HepG2 (cell line): ENCODE data around the gene CPPED1. TPM values are rescaled to one million over a fixed set of nuclear protein-coding genes. Genes with fewer than 3 reads are reported as not detected.

Experiments used
- BATF2 ChIP-seq: sonication (generic); formaldehyde crosslinking; IDR thresholded peaks from 2 replicates; pipeline ENCODE4 v1.8.0; 2022; ENCODE audit warnings: mild to moderate bottlenecking, missing genetic modification reagents, moderate library complexity
- CCDC6 ChIP-seq: sonication (generic); formaldehyde crosslinking; IDR thresholded peaks from 2 replicates; pipeline ENCODE4 v1.8.1; 2022; ENCODE audit warnings: mild to moderate bottlenecking, missing genetic modification reagents, moderate library complexity
- ELF4 ChIP-seq: sonication (generic); formaldehyde crosslinking; IDR thresholded peaks from 2 replicates; pipeline ENCODE4 v1.5.0; 2020; ENCODE audit warnings: missing genetic modification reagents, mild to moderate bottlenecking, moderate library complexity, borderline replicate concordance
- GTF3A ChIP-seq: sonication (generic); formaldehyde crosslinking; conservative IDR thresholded peaks from 2 replicates; pipeline ENCODE4 v1.4.0; 2020; ENCODE audit warnings: mild to moderate bottlenecking, missing genetic modification reagents
- JUN ChIP-seq: sonication (generic); formaldehyde crosslinking; IDR thresholded peaks from 2 replicates; pipeline ENCODE4 v1.4.0; 2020; ENCODE audit warnings: mild to moderate bottlenecking, missing genetic modification reagents
- MAFK ChIP-seq, 2 experiments: IDR thresholded peaks in 1 of 2; conservative IDR thresholded peaks in 1 of 2; 2 replicates each; pipeline ENCODE4 v1.6.1; 2011; ENCODE audit warnings: improper control_type of control experiment in 2 of 2, low read length in 2 of 2
- MIER2 ChIP-seq: IDR thresholded peaks from 2 replicates; pipeline ENCODE4 v1.6.1; 2016; ENCODE audit warnings: missing biosample characterization, missing genetic modification reagents
- MLXIP ChIP-seq: sonication (generic); formaldehyde crosslinking; IDR thresholded peaks from 2 replicates; pipeline ENCODE4 v1.9.0; 2021; ENCODE audit warnings: missing genetic modification reagents, borderline replicate concordance
- MTF2 ChIP-seq: sonication (generic); formaldehyde crosslinking; IDR thresholded peaks from 2 replicates; pipeline ENCODE4 v1.5.0; 2020; ENCODE audit warnings: missing genetic modification reagents, borderline replicate concordance
- NFIB ChIP-seq: sonication (generic); formaldehyde crosslinking; IDR thresholded peaks from 2 replicates; pipeline ENCODE4 v1.9.0; 2021; ENCODE audit warnings: missing genetic modification reagents, mild to moderate bottlenecking, borderline replicate concordance
- NPAS2 ChIP-seq: sonication (generic); formaldehyde crosslinking; IDR thresholded peaks from 2 replicates; pipeline ENCODE4 v1.8.0; 2022; ENCODE audit warnings: mild to moderate bottlenecking, missing genetic modification reagents, borderline replicate concordance
- POLR2AphosphoS2 ChIP-seq: IDR thresholded peaks from 2 replicates; pipeline ENCODE4 v1.6.1; 2011; ENCODE audit warnings: low read depth, low read length, improper control_type of control experiment
- RARG ChIP-seq: sonication (generic); formaldehyde crosslinking; IDR thresholded peaks from 2 replicates; pipeline ENCODE4 v1.4.0; 2020; ENCODE audit warnings: low read depth, mild to moderate bottlenecking, missing genetic modification reagents
- RFX5 ChIP-seq: IDR thresholded peaks from 2 replicates; pipeline ENCODE4 v1.6.1; 2011; ENCODE audit warnings: low read depth, low read length, improper control_type of control experiment
- SRY ChIP-seq: sonication (generic); formaldehyde crosslinking; IDR thresholded peaks from 2 replicates; pipeline ENCODE4 v1.8.0; 2022; ENCODE audit warnings: mild to moderate bottlenecking, missing genetic modification reagents
- USF2 ChIP-seq, 2 experiments: sonication (generic) in 1 of 2; formaldehyde crosslinking in 1 of 2; IDR thresholded peaks; 2 replicates each; pipeline versions ENCODE4 v1.5.1 to v1.6.1; 2011 to 2020; ENCODE audit warnings: borderline replicate concordance in 1 of 2, low read depth in 1 of 2, low read length in 1 of 2, mild to moderate bottlenecking in 1 of 2, missing genetic modification reagents in 1 of 2, moderate library complexity in 1 of 2
- ZGPAT ChIP-seq: IDR thresholded peaks from 2 replicates; pipeline ENCODE4 v1.6.1; 2016; ENCODE audit warnings: mild to moderate bottlenecking
- ZNF20 ChIP-seq: sonication (generic); formaldehyde crosslinking; IDR thresholded peaks from 2 replicates; pipeline ENCODE4 v1.4.0; 2020; ENCODE audit warnings: mild to moderate bottlenecking, moderate library complexity, missing genetic modification reagents
- ZNF263 ChIP-seq: sonication (generic); formaldehyde crosslinking; IDR thresholded peaks from 2 replicates; pipeline ENCODE4 v1.4.0; 2020; ENCODE audit warnings: missing genetic modification reagents
- ZNF354B ChIP-seq: sonication (generic); formaldehyde crosslinking; IDR thresholded peaks from 2 replicates; pipeline ENCODE4 v1.8.0; 2022; ENCODE audit warnings: mild to moderate bottlenecking, missing genetic modification reagents
- ZNF382 ChIP-seq: sonication (generic); formaldehyde crosslinking; IDR thresholded peaks from 2 replicates; pipeline ENCODE4 v1.5.0; 2020; ENCODE audit warnings: missing genetic modification reagents, mild to moderate bottlenecking, borderline replicate concordance
- ZNF432 ChIP-seq: sonication (generic); formaldehyde crosslinking; IDR thresholded peaks from 2 replicates; pipeline ENCODE4 v1.5.0; 2020; ENCODE audit warnings: missing genetic modification reagents, mild to moderate bottlenecking, borderline replicate concordance
- ZNF562 ChIP-seq: sonication (generic); formaldehyde crosslinking; IDR thresholded peaks from 2 replicates; pipeline ENCODE4 v1.8.0; 2022; ENCODE audit warnings: missing genetic modification reagents, borderline replicate concordance
- ZNF660 ChIP-seq: sonication (generic); formaldehyde crosslinking; IDR thresholded peaks from 2 replicates; pipeline ENCODE4 v1.5.1; 2020; ENCODE audit warnings: mild to moderate bottlenecking, low read depth, missing genetic modification reagents, borderline replicate concordance
- polyA plus RNA-seq, 8 experiments: library from polyadenylated mRNA; depleted of rRNA in 3 of 8; stranded (reverse) in 7 of 8; unstranded in 1 of 8; fragments of >200 nt; fragmentation: Illumina TruSeq in 4 of 8; extraction: Trizol in 4 of 8; gene quantifications; 2 replicates each; pipeline versions ENCODE4 v1.2.1 to v1.2.3, GENCODE V29; 2011 to 2016; ENCODE audit warnings: low read depth in 4 of 8, missing spikeins in 1 of 8, mixed read lengths in 1 of 8; ENCODE audit not compliant: insufficient read depth in 1 of 8
- total RNA-seq, 5 experiments: library from RNA; depleted of rRNA; stranded (reverse); fragments of >200 nt; fragmentation: Illumina TruSeq; extraction: Trizol; gene quantifications; 2 replicates each; pipeline ENCODE4 v1.2.3, GENCODE V29; 2016; ENCODE audit warnings: low read depth in 1 of 5

The CPPED1 gene
- total and polyA plus RNA-seq, 2 of the 13 experiments (the other 11 are each of a cell fraction or from before 2014, with no cell fraction given): 66.6 to 71.3 TPM

GRCh38 chr16:12612598-12613101, 191.0 kb downstream of the CPPED1 start (continued):
- TF ChIP-seq ZGPAT (CRISPR knock-in tag) (peak; percentile 60), ZNF263 (CRISPR knock-in tag) (no peak), JUN (peak; percentile 89), ZNF432 (no peak), NPAS2 (CRISPR knock-in tag) (no peak), MLXIP (CRISPR knock-in tag) (no peak), MTF2 (CRISPR knock-in tag) (0 out of 2 replicates have a peak, but pooled peaks have one; percentile 23), ELF4 (CRISPR knock-in tag) (no peak), GTF3A (CRISPR knock-in tag) (no peak; the same call in 1 of the 2 replicates), POLR2AphosphoS2 (no peak), BATF2 (CRISPR knock-in tag) (no peak), RARG (no peak), MIER2 (CRISPR knock-in tag) (no peak), RFX5 (no peak), ZNF660 (CRISPR knock-in tag) (no peak), NFIB (no peak), ZNF562 (CRISPR knock-in tag) (no peak), SRY (CRISPR knock-in tag) (no peak), USF2 (IDR thresholded peaks at IDR 0.05; ENCODE audit: low read depth, low read length) (peak; percentile 61), USF2 (CRISPR knock-in tag; IDR thresholded peaks at IDR 0.05; ENCODE audit: borderline replicate concordance) (peak; percentile 79; the same call in 1 of the 2 replicates), MAFK (conservative IDR thresholded peaks at IDR 0.05 in 1 of 2, IDR thresholded peaks at IDR 0.05 in 1 of 2; ENCODE audit: low read length in 2 of 2) (peak; percentile 32 to 51; a peak in 2 of 4 replicates), ZNF354B (CRISPR knock-in tag) (no peak), ZNF382 (CRISPR knock-in tag) (no peak), ZNF20 (CRISPR knock-in tag) (no peak), CCDC6 (CRISPR knock-in tag) (no peak)
